Panc1 (cell line): ENCODE results near the gene MRPS27. TPM values are rescaled to one million over a fixed set of nuclear protein-coding genes. Genes with fewer than 3 reads are reported as not detected.
"Not testable (repeated sequence)": the region's sequence is repeated elsewhere in the genome, so short reads cannot be mapped to it uniquely, and the experiment has no call there.

Experiments
- ATAC-seq: fragments of 200-7000 bp; cut with Tn5 transposase; 2 replicates; pipeline ENCODE4 v1.9.1; 2020; ENCODE audit warnings: mild to moderate bottlenecking, moderate library complexity
- BruUV-seq: library from RNA; stranded (reverse); fragments of 400-500 nt; replicated peaks from 2 replicates; lab custom pipeline; 2021; lab: Mats Ljungman, UMichigan
- CTCF ChIA-PET: fragments of 300-600 bp; sonication (Branson Sonifier 250); formaldehyde crosslinking; loops from one replicate; lab custom pipeline; 2022; ENCODE audit warnings: antibody characterized with exemption; lab: Charles Lee
- POLR2A ChIA-PET: fragments of 300-600 bp; sonication (Branson Sonifier 250); formaldehyde crosslinking; loops from one replicate; lab custom pipeline; 2022; ENCODE audit warnings: antibody characterized with exemption; lab: Charles Lee
- DNase-seq: peaks from one replicate; pipeline ENCODE4 v3.0.0-alpha.2; 2010; ENCODE audit warnings: low read depth, low spot score
- H3K27ac ChIP-seq: 2 replicates; pipeline ENCODE4 v1.5.1; 2011; ENCODE audit warnings: mild to moderate bottlenecking, low read length, inconsistent platforms
- H3K27me3 ChIP-seq: fragments of 200-500 bp; sonication (Bioruptor generic); 2 replicates; pipeline ENCODE4 v1.6.0; 2014; ENCODE audit warnings: low read length, inconsistent platforms; ENCODE audit not compliant: control insufficient read depth, insufficient read depth
- H3K36me3 ChIP-seq: fragments of 200-500 bp; sonication (Bioruptor generic); 2 replicates; pipeline ENCODE4 v1.5.1; 2014; ENCODE audit warnings: inconsistent platforms, mild to moderate bottlenecking, low read length, moderate library complexity; ENCODE audit not compliant: control insufficient read depth, insufficient read depth
- H3K4me1 ChIP-seq: 2 replicates; pipeline ENCODE4 v1.5.1; 2011; ENCODE audit warnings: inconsistent platforms, mild to moderate bottlenecking, low read length, moderate library complexity; ENCODE audit not compliant: control insufficient read depth, insufficient read depth
- H3K4me3 ChIP-seq, 2 experiments: 2 replicates each; pipeline ENCODE4 v1.5.1; 2011 to 2012; ENCODE audit warnings: low read depth in 2 of 2, low read length in 2 of 2, mild to moderate bottlenecking in 2 of 2, inconsistent platforms in 1 of 2, moderate library complexity in 1 of 2
- H3K9me3 ChIP-seq: fragments of 200-500 bp; sonication (Bioruptor generic); 2 replicates; pipeline ENCODE4 v1.5.1; 2014; ENCODE audit warnings: low read depth, mild to moderate bottlenecking, inconsistent platforms, low read length, moderate library complexity; ENCODE audit not compliant: control insufficient read depth, insufficient read depth
- CTCF ChIP-seq: fragments of 450-650 bp; IDR thresholded peaks from 2 replicates; pipeline ENCODE4 v1.5.1; 2017; ENCODE audit warnings: mild to moderate bottlenecking
- POLR2AphosphoS5 ChIP-seq: IDR thresholded peaks from 2 replicates; pipeline ENCODE4 v1.6.1; 2012; ENCODE audit warnings: mild to moderate bottlenecking, low read depth, low read length, moderate library complexity
- REST ChIP-seq, 2 experiments: IDR thresholded peaks; 2 replicates each; pipeline ENCODE4 v1.6.1; 2011 to 2012; ENCODE audit warnings: low read depth in 2 of 2, control low read depth in 1 of 2, low read length in 1 of 2, mild to moderate bottlenecking in 1 of 2, moderate library complexity in 1 of 2; ENCODE audit not compliant: insufficient read depth in 1 of 2
- SIN3A ChIP-seq: IDR thresholded peaks from 2 replicates; pipeline ENCODE4 v1.6.1; 2012; ENCODE audit warnings: low read depth, mild to moderate bottlenecking, low read length, moderate library complexity, borderline replicate concordance; ENCODE audit not compliant: insufficient read depth
- TCF7L2 ChIP-seq: IDR thresholded peaks from 2 replicates; pipeline ENCODE4 v1.6.1; 2011; ENCODE audit warnings: mild to moderate bottlenecking, low read depth, low read length, inconsistent platforms
- in situ Hi-C: cut with HindIII; loops from 2 replicates; pipeline ENCODE4 v1.10.0; 2016; ENCODE audit warnings: low sequenced_read_pairs, low pct_unique_long_range_greater_than_20kb
- intact Hi-C: fragments of 100-400 bp; cut with micrococcal nuclease; formaldehyde crosslinking; loops from one replicate; pipeline ENCODE4 v1.10.0; 2022; ENCODE audit not compliant: unreplicated experiment
- total RNA-seq: library from RNA; stranded (reverse); gene quantifications from one replicate; pipeline ENCODE4 v1.2.1, GENCODE V29; 2021; ENCODE audit not compliant: unreplicated experiment

MRPS27 gene
- total RNA-seq, 1 experiment from 2014 or later, result 67.2 TPM

- intact Hi-C loops (no loop called here), in situ Hi-C loops (no loop called here)
- no peak for DNase-seq
- no TSS peak for BruUV-seq
- ChIA-PET POLR2A (no interaction called here), CTCF (no interaction called here)
- Histone ChIP-seq H3K36me3 (no peaks in the 10 kb centered on the region), H3K27me3 (no peaks in the 10 kb centered on the region), H3K4me1 (no peaks in the 10 kb centered on the region), H3K27ac (no peak overlapping the region), H3K4me3 (no peak overlapping the region), H3K9me3 (no peaks in the 10 kb centered on the region)
- TF ChIP-seq SIN3A (no peak), TCF7L2 (no peak)
- no peak for ATAC-seq
These were observed 147.3 kb downstream of the MRPS27 start for GRCh38 chr5:72172786-72173185.

- ChIA-PET CTCF (no interaction called here), POLR2A (no interaction called here)
- Histone ChIP-seq H3K36me3 (no peaks in the 10 kb centered on the region), H3K9me3 (no peaks in the 10 kb centered on the region), H3K27me3 (no peaks in the 10 kb centered on the region), H3K4me3 (no peak overlapping the region), H3K27ac (no peak overlapping the region), H3K4me1 (no peaks in the 10 kb centered on the region)
- no TSS peak for BruUV-seq
- DNase-seq, result no peak
- TF ChIP-seq REST (IDR thresholded peaks at IDR 0.05; ENCODE audit: insufficient read depth in 1 of 2, low read depth in 2 of 2, low read length in 1 of 2) (no peak), POLR2AphosphoS5 (no peak), CTCF (no peak), TCF7L2 (no peak), SIN3A (no peak)
- intact Hi-C loops, result no loop called here
- ATAC-seq, result no peak
- in situ Hi-C loops, result no loop called here
These were observed 148.4 kb downstream of the MRPS27 start for GRCh38 chr5:72171667-72172066.

GRCh38 chr5:72171181-72171580 lies 148.9 kb downstream of the MRPS27 start:
- CTCF ChIA-PET, H3K36me3 ChIP-seq: not testable (repeated sequence)

More at GRCh38 chr5:72171181-72171580, 148.9 kb downstream of the MRPS27 start:
- H3K4me1 ChIP-seq, intact Hi-C loops, ATAC-seq, H3K9me3 ChIP-seq, H3K27ac ChIP-seq, BruUV-seq, H3K27me3 ChIP-seq, in situ Hi-C loops, DNase-seq, H3K4me3 ChIP-seq: not testable (repeated sequence)
- POLR2A ChIA-PET, result interaction anchor here (0.5 kb wide), 1 partner anchor 9 kb away, joined by 3 read pairs; no protein-coding TSS in a partner anchor
